GM20431 (cell line): Measurements from ENCODE around the gene TECR.

ENCODE experiments used
- in situ Hi-C: fragments of 300-500 bp; cut with MseI, MboI; formaldehyde crosslinking; loops from one replicate; pipeline ENCODE4 v1.15.0; 2020; ENCODE audit warnings: low sequenced_read_pairs; ENCODE audit not compliant: unreplicated experiment

The TECR gene

GRCh38 chr19:14507704-14508542 is 21.5 kb upstream of the TECR start:
- in situ Hi-C loops: no loop called here

- in situ Hi-C loops: no loop called here
Measured at GRCh38 chr19:14510311-14511228, 18.8 kb upstream of the TECR start.

- in situ Hi-C loops: no loop called here
Measured at GRCh38 chr19:14511229-14511593, 18.2 kb upstream of the TECR start.

GRCh38 chr19:14512406-14512961 is 16.9 kb upstream of the TECR start:
- in situ Hi-C loops: no loop called here

DNA sequence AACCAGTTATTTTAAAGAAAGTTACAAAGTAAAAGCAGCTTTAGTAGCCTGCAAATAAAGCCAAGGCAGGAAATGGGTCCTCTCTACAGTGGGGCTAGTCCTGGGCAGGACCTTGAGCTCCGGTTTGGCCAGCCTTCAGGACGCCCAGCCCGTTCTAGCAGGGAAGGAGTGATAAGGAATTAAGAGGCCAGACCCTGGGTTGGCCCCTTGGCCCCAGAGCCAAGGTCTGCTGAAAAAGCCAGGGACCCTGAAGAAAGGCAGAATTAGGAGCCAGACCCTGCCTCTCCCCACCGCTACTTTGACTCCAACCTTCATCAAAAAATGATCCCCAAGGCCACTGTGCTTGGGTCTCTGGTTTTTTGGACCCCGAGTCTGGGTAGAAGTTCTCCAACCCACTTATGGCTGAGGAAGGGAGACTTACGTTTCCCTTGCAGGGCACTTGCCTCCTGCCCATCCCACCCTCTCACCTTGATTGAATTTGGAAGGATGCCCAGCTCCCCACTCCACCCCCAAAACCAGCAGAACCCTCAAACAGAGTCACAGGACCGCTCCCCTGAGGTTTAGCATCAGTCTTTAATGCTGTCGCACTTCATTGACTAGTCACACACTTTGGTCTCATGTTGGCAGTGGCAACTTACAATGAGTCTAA is 15.1 kb upstream of the TECR start:
- in situ Hi-C loops: no loop called here

DNA sequence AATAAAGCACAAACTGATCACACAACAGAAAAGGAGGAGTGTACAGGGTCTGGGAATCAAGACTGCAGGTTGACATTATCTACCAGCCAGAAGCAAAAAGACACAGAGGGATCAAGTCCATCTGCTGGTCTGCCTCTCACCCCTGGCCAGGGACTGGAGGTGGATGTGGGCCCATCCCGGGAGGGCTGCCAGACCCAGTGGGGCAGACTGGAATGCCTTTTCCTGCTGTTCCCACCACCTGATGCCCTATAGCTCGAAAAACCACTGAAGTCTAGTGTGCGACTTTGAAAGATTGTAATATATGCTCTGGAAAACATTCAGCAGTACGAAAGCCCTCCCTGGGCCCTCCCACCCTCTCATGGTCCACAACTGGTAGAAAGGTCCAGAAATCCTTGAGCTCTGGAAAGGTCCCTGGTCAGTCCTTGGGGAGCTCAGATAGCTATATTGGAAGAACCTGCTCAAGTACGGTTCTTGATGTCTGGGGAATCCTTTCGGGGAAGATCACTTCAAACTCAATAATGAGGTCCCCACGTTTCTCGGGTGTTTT is 13.8 kb upstream of the TECR start:
- in situ Hi-C loops: no loop called here

GRCh38 chr19:14516048-14516534 is 13.3 kb upstream of the TECR start:
- in situ Hi-C loops: no loop called here

DNA sequence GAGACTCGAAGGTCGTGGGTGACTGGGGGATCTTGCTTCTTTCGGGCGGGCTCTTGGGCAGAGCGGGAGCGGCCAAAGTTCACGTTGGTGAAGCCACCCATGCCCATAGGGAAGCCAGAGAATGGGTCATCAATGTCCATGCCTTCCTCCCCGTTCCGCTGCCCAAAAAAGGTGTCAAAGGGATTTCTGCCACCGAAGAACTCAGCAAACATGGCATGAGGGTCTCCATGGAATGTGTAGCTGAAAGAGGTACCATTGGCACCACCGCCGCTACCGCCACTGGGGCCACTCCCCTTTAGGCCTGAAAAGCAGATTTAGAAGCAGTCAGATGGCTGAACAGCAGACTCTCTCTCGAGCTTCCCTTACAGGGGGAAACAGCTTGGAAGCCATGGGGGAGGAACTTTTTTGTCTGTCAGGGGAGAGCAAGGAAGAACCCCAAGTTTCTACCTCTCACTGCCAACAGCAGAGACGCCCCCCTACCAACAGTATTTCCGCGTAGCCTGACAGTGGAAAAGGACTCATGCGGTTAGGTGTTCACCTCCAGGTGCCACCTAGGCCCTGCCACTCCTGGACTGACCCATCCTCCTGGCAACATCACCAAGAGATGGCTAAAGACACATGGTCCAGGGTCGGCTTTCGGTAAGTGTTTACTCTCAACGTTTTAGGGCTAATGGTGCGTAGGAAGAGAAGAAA is 12.5 kb upstream of the TECR start:
- in situ Hi-C loops: no loop called here

DNA sequence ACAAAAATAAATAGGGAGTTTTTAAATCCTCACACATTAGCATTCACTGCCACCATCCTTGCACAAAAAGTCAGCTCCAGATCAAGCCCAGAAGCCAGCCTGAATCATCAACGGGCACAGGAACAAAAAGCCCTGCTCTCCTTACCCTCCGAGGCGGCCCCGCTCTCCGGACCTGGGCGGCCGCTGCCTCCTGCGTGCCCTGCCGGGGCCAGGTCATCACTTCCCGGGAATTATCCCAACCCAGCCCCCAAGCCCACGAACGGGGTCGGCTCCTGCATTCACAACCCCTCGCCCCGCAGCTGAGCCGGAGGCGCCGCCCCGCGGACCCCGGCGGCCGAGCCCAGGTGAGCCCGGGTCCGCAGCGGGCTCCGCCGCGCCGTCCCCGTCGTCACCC is 12.0 kb upstream of the TECR start:
- in situ Hi-C loops: no loop called here

GRCh38 chr19:14517840-14518505 is 11.4 kb upstream of the TECR start, which contains the start of gene DNAJB1:
Gene DNAJB1, minus strand, starts transcription at chr19:14518397. Its CDS starts 48 bp downstream, at chr19:14518349.
- in situ Hi-C loops: no loop called here

DNA sequence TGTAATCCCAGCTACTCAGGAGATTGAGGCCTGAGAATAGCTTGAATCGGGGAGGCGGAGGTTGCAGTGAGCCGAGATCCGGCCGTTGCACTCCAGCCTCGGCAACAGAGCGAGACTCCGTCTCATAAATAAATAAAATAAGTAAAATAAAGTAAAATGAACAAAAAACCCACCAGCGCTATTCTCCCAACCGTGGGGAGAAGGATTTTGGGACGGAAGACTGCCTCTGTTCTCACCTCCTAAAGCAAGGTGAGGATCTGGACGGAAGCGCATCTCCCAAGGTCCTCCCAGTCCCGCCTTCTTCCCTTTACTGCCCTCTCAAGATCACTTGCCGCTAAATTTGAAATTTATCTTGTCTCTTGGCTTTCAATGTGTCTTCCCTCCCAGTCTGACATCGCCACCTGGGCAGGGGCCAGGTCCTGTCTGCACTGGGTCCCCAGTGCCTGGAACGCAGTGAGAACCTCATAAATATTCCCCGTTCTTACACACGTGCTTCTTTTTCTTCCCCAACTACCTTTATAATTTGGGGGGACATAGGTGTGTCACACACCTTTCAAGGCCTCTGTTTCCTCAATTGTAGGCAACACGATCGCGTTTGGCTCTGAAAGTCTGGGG is 10.0 kb upstream of the TECR start:
- in situ Hi-C loops: no loop called here

DNA sequence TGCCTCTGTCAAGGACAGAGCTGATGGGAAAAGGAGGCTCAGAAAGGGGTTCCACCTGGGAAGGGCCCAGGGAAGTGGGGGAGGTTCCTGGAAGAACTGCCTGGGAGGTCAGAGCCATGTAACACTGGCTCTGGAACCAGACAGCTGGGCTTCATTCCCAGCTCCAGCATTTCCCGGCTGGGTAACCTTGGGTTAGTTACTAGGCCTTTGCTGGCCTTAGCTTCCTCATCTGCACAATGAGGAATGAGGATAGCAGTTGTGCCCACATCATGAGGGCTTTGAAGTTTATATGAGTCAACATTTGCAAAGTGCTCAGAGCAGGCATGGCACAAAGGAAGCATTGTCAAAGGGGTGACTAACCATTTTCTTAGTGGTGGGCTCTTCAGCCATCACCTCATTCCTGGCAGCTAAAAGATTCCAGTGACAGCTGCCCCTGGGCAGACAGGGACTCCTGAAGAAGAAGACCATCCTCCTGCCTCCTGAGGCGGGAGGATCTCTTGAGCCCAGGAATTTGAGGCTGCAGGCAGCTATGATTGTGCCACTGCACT is 9.5 kb upstream of the TECR start:
- in situ Hi-C loops: no loop called here

- in situ Hi-C loops: no loop called here
Measured at GRCh38 chr19:14520543-14520942, 8.9 kb upstream of the TECR start.

- in situ Hi-C loops: no loop called here
Measured at GRCh38 chr19:14525729-14526128, 3.7 kb upstream of the TECR start.

DNA sequence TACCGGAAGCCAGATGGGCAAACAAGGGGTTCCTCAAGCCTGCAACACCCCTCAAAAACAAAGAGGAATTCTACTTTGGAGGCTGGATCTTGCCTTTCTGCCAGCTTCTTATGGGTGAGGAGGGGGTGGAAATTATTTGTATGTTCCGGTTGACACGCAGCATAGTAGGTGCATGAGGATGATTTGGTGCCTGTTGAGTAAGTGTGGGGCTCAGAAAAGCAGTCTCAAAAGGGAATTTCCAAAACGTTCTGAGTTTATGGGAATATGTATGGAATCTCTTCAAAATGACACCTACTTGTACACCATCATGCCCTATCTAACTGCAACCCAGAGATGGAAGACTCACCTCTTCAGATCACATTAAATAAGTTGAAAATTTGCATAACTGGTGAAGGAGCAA is 3.0 kb upstream of the TECR start:
- in situ Hi-C loops: no loop called here

DNA sequence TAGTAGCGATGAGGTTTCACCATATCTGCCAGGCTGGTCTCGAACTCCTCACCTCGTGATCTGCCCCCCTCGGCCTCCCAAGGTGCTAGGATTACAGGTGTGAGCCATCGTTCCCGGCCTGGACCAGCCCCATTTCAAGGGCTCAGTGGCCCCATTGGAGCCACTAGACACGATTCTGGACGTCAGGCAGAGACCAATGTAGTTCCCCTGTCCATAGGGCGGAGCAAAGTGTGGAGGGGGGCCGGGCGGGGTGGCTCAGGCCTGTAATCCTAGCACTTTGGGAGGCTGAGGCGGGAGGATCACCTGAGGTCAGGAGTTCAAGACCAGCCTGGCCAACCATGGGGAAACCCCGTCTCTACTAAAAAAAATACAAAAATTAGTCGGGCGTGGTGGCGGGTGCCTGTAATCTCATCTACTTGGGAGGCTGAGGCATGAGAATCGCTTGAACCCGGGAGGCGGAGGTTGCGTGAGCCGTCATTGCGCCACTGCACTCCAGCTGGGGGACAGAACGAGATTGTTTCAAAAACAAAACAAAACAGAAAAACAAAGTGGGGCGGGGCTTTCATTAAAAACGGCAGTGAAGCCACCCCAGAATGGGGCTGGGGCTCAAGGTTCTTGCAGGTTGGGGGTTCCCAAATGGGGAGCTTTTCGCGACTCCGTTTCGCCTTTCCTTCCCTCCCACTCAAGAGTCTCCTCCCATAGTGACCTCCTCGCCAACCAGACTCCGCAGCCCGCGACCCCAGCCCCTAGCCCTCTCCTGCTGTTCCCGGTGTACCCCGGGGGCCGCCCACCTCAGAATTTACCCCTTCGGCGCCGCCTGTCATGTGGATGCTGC is 758 bp upstream of the TECR start:
- in situ Hi-C loops: no loop called here

- in situ Hi-C loops: no loop called here
Measured at GRCh38 chr19:14530005-14530348, 583 bp downstream of the TECR start.
